GM21723 (cell line): Measurements from ENCODE around the gene SMIM45.
A peak's percentile ranks its signal among the peaks of the same experiment; 100 is the strongest.
"Not testable (repeated sequence)": the region's sequence is repeated elsewhere in the genome, so short reads cannot be mapped to it uniquely, and the experiment has no call there.

Experiments
- ATAC-seq: cut with Tn5 transposase; IDR thresholded peaks from one replicate; pipeline ENCODE4 v1.9.1; 2021; ENCODE audit warnings: mild to moderate bottlenecking, moderate library complexity; ENCODE audit not compliant: unreplicated experiment

Gene SMIM45

GRCh38 chr22:41933411-41934177 lies 18.4 kb upstream of the SMIM45 start:
- no peak for ATAC-seq

GRCh38 chr22:41934284-41935014 lies 17.5 kb upstream of the SMIM45 start:
- no peak for ATAC-seq

- ATAC-seq, result no peak
Measured at GRCh38 chr22:41935015-41935351, 17.0 kb upstream of the SMIM45 start.

- ATAC-seq, result no peak
Measured at GRCh38 chr22:41935509-41935908, 16.4 kb upstream of the SMIM45 start.

- no peak for ATAC-seq
Measured at GRCh38 chr22:41936894-41937169, 15.1 kb upstream of the SMIM45 start.

GRCh38 chr22:41939981-41940831 lies 11.7 kb upstream of the SMIM45 start:
- peak; percentile 49 for ATAC-seq

GRCh38 chr22:41940832-41941765 lies 10.9 kb upstream of the SMIM45 start:
- peak; percentile 35 for ATAC-seq

GRCh38 chr22:41943661-41944209 lies 8.2 kb upstream of the SMIM45 start:
- no peak for ATAC-seq

GRCh38 chr22:41946629-41947423 lies 5.1 kb upstream of the SMIM45 start, which contains the start of gene CENPM:
Gene CENPM, minus strand, starts transcription at chr22:41947152. Its CDS starts 76 bp downstream, at chr22:41947076.
- peak; percentile 77 for ATAC-seq

- ATAC-seq, result no peak
Measured at GRCh38 chr22:41947424-41948080, 4.4 kb upstream of the SMIM45 start.

- ATAC-seq, result no peak
Measured at GRCh38 chr22:41948142-41948541, 3.8 kb upstream of the SMIM45 start.

- not testable (repeated sequence) for ATAC-seq
Measured at GRCh38 chr22:41948928-41949296, 3.0 kb upstream of the SMIM45 start.

- ATAC-seq, result no peak
Measured at GRCh38 chr22:41949297-41949965, 2.5 kb upstream of the SMIM45 start.

GRCh38 chr22:41952713-41953112 lies 763 bp downstream of the SMIM45 start:
- ATAC-seq, result no peak

- no peak for ATAC-seq
Measured at GRCh38 chr22:41957941-41958556, 6.1 kb downstream of the SMIM45 start.

GRCh38 chr22:41963453-41964111 lies 11.6 kb downstream of the SMIM45 start:
- no peak for ATAC-seq

GRCh38 chr22:41964112-41964491 lies 12.2 kb downstream of the SMIM45 start:
- ATAC-seq, result no peak

- no peak for ATAC-seq
Measured at GRCh38 chr22:41966225-41966606, 14.3 kb downstream of the SMIM45 start.
